CD14-positive monocyte (primary cell): Measurements from ENCODE around the gene PRR36. TPM values are rescaled to one million over a fixed set of nuclear protein-coding genes. Genes with fewer than 3 reads are reported as not detected.

Source experiments
- DNase-seq, 3 donors: peaks; one replicate each; pipeline ENCODE4 v3.0.0-alpha.2; 2011 to 2022
- H2AFZ ChIP-seq: 2 replicates; pipeline ENCODE4 v1.6.0; 2012; ENCODE audit warnings: mild to moderate bottlenecking, low read depth, low read length, inconsistent platforms; ENCODE audit not compliant: insufficient read depth, poor library complexity, severe bottlenecking
- H3K27ac ChIP-seq, 2 donors: 1 replicate in 1 of 2; 2 replicates in 1 of 2; pipeline ENCODE4 v1.5.1; 2012 to 2013; ENCODE audit warnings: low read length in 2 of 2, control low read depth in 1 of 2, inconsistent platforms in 1 of 2, low read depth in 1 of 2, mild to moderate bottlenecking in 1 of 2
- H3K27me3 ChIP-seq, 2 donors: one replicate each; pipeline versions ENCODE4 v1.6.0 to v1.6.1; 2011 to 2013; ENCODE audit warnings: low read length in 2 of 2; ENCODE audit not compliant: control insufficient read depth in 2 of 2, insufficient read depth in 2 of 2
- H3K36me3 ChIP-seq, 2 donors: replicated peaks in 1 of 2; 1 replicate in 1 of 2; 2 replicates in 1 of 2; pipeline versions ENCODE4 v1.5.1 to v1.6.1; 2012 to 2013; ENCODE audit warnings: low read length in 2 of 2, control low read depth in 1 of 2, inconsistent platforms in 1 of 2, mild to moderate bottlenecking in 1 of 2; ENCODE audit not compliant: insufficient read depth in 2 of 2, control insufficient read depth in 1 of 2
- H3K4me1 ChIP-seq, 2 donors: 1 replicate in 1 of 2; 2 replicates in 1 of 2; pipeline versions ENCODE4 v1.5.1 to v1.6.1; 2012 to 2013; ENCODE audit warnings: low read length in 2 of 2, control low read depth in 1 of 2, inconsistent platforms in 1 of 2, mild to moderate bottlenecking in 1 of 2, moderate library complexity in 1 of 2; ENCODE audit not compliant: insufficient read depth in 2 of 2, control insufficient read depth in 1 of 2
- H3K4me2 ChIP-seq: replicated peaks from 2 replicates; pipeline ENCODE3; 2012; ENCODE audit warnings: low read length, moderate library complexity, mild to moderate bottlenecking; ENCODE audit not compliant: poor library complexity, severe bottlenecking; ENCODE audit errors: extremely low read depth
- H3K4me3 ChIP-seq, 3 experiments: fragments of 200-600 bp in 1 of 3; sonication (generic) in 1 of 3; replicated peaks in 1 of 3; 1 replicate in 2 of 3; 2 replicates in 1 of 3; pipeline ENCODE4 v1.5.1; 2011 to 2013; ENCODE audit warnings: low read length in 3 of 3, mild to moderate bottlenecking in 3 of 3, control low read depth in 2 of 3, low read depth in 2 of 3, inconsistent platforms in 1 of 3, moderate library complexity in 1 of 3
- H3K79me2 ChIP-seq: 2 replicates; pipeline ENCODE4 v1.6.0; 2012; ENCODE audit warnings: mild to moderate bottlenecking, control low read depth, inconsistent platforms, low read length, moderate library complexity; ENCODE audit not compliant: insufficient read depth
- H3K9ac ChIP-seq: 2 replicates; pipeline ENCODE4 v1.6.0; 2017; ENCODE audit warnings: low read length, mild to moderate bottlenecking; ENCODE audit not compliant: insufficient read depth, poor library complexity, severe bottlenecking
- H3K9me3 ChIP-seq, 2 donors: replicated peaks in 1 of 2; 1 replicate in 1 of 2; 2 replicates in 1 of 2; pipeline versions ENCODE4 v1.5.1 to v1.6.1; 2012 to 2013; ENCODE audit warnings: low read length in 2 of 2, control low read depth in 1 of 2; ENCODE audit not compliant: control insufficient read depth in 1 of 2, insufficient read depth in 1 of 2
- H4K20me1 ChIP-seq: 2 replicates; pipeline ENCODE4 v1.6.0; 2012; ENCODE audit warnings: mild to moderate bottlenecking, low read length, control low read depth, moderate library complexity; ENCODE audit not compliant: insufficient read depth
- H3K27ac Mint-ChIP-seq, 7 donors: one replicate each; pipeline ENCODE4 v1.8.0; 2020; ENCODE audit warnings: mild to moderate bottlenecking in 7 of 7, mixed read lengths in 7 of 7, moderate library complexity in 6 of 7, inconsistent platforms in 2 of 7
- H3K27me3 Mint-ChIP-seq, 3 donors: one replicate each; pipeline ENCODE4 v1.8.0; 2021 to 2022; ENCODE audit warnings: low read depth in 3 of 3, mild to moderate bottlenecking in 3 of 3, mixed read lengths in 3 of 3, moderate library complexity in 3 of 3, inconsistent platforms in 1 of 3
- H3K36me3 Mint-ChIP-seq, 2 donors: one replicate each; pipeline ENCODE4 v1.8.0; 2020; ENCODE audit warnings: mixed read lengths in 2 of 2, inconsistent platforms in 1 of 2, mild to moderate bottlenecking in 1 of 2
- H3K4me1 Mint-ChIP-seq: one replicate; pipeline ENCODE4 v1.8.0; 2020; ENCODE audit warnings: mild to moderate bottlenecking, mixed read lengths
- H3K4me3 Mint-ChIP-seq, 2 donors: one replicate each; pipeline ENCODE4 v1.8.0; 2020; ENCODE audit warnings: mild to moderate bottlenecking in 2 of 2, mixed read lengths in 2 of 2, moderate library complexity in 1 of 2
- H3K9me3 Mint-ChIP-seq, 7 donors: one replicate each; pipeline ENCODE4 v1.8.0; 2020 to 2022; ENCODE audit warnings: mixed read lengths in 7 of 7, mild to moderate bottlenecking in 6 of 7, moderate library complexity in 6 of 7, inconsistent platforms in 2 of 7
- CTCF ChIP-seq: fragments of 200-600 bp; IDR thresholded peaks from one replicate; pipeline ENCODE4 v1.8.0; 2022; ENCODE audit warnings: antibody characterized with exemption, mild to moderate bottlenecking
- WGBS: methylation state at CpG from one replicate; pipeline ENCODE4 v1.1.5; 2013; ENCODE audit warnings: missing lambda C conversion rate; ENCODE audit not compliant: insufficient coverage; 5-methylcytosine and 5-hydroxymethylcytosine counted together
- intact Hi-C, 2 donors: fragments of 100-400 bp; cut with micrococcal nuclease; formaldehyde crosslinking; loops; one replicate each; pipeline versions ENCODE4 v1.15.0 to v1.15.1; 2023
- polyA plus RNA-seq, 3 donors: library from polyadenylated mRNA; depleted of rRNA in 1 of 3; unstranded in 2 of 3; stranded (reverse) in 1 of 3; fragments of 300-500 nt in 2 of 3; fragments of >200 nt in 1 of 3; fragmentation: Illumina TruSeq in 2 of 3; gene quantifications; 1 replicate in 2 of 3; 2 replicates in 1 of 3; pipeline ENCODE4 v1.2.3, GENCODE V29; 2012 to 2021

Gene PRR36
- polyA plus RNA-seq, 3 donors: not detected

GRCh38 chr19:7903244-7904073, 29.3 kb upstream of the PRR36 start, which contains the start of gene MAP2K7:
TSS of gene MAP2K7 (plus strand) at chr19:7903877. CDS start at chr19:7903945, 68 bp downstream.
- H3K4me3 ChIP-seq: peak within 1 kb of the TSS; percentile 61 to 88 (median 85)
- H3K4me3 Mint-ChIP-seq: peak within 1 kb of the TSS; percentile 81 to 87
- peak within 1 kb of the TSS; percentile 85 to 94 (median 88) for H3K27ac Mint-ChIP-seq
- H3K27me3 Mint-ChIP-seq: peaks cover 0 to 3% (median 3%) of the 10 kb centered on the region in 3 donors
- peak within 1 kb of the TSS; percentile 90 for H3K4me2 ChIP-seq
- H3K4me1 Mint-ChIP-seq: peaks cover 24% of the 10 kb centered on the region
- no peaks in the 10 kb centered on the region for H3K9me3 ChIP-seq
- H3K36me3 Mint-ChIP-seq: peaks cover 14 to 28% of the 10 kb centered on the region in 2 donors
- H3K9me3 Mint-ChIP-seq: peaks cover 0 to 3% (median 0%) of the 10 kb centered on the region in 7 donors
- peak within 1 kb of the TSS; percentile 74 for H3K9ac ChIP-seq
- TF ChIP-seq CTCF: peak; percentile 45
- peaks cover 19 to 26% of the 10 kb centered on the region in 2 donors for H3K4me1 ChIP-seq
- H3K79me2 ChIP-seq: peaks cover 39% of the 10 kb centered on the region
- intact Hi-C loops: loop anchor here (1.0 to 10.0 kb wide), 3 partner anchors 15 to 269 kb away; partner anchors contain the start of genes PCP2 (in 1 of the 2), SNAPC2 (in 1 of the 2) and STXBP2 (in 1 of the 2)
- H3K27me3 ChIP-seq: no peaks in the 10 kb centered on the region
- H3K27ac ChIP-seq: peak within 1 kb of the TSS; percentile 61 to 78
- WGBS: under 1% methylated on average over 80 of the region's 89 CpGs
- peak; percentile 99 to 100 (median 100) for DNase-seq
- peaks cover 43% of the 10 kb centered on the region for H4K20me1 ChIP-seq
- peaks cover 12 to 14% of the 10 kb centered on the region in 2 donors for H3K36me3 ChIP-seq
- H2AFZ ChIP-seq: peak within 1 kb of the TSS; percentile 83

- H3K27me3 ChIP-seq: no peaks in the 10 kb centered on the region
- intact Hi-C loops: loop anchor here (1.0 to 10.0 kb wide), 2 partner anchors 17 to 268 kb away; partner anchors contain the start of genes PCP2 (in 1 of the 2), SNAPC2 (in 1 of the 2) and STXBP2 (in 1 of the 2)
- peak overlapping the region; percentile 78 to 87 for H3K4me3 Mint-ChIP-seq
- H3K4me2 ChIP-seq: peak overlapping the region; percentile 67
- H3K36me3 Mint-ChIP-seq: peaks cover 14 to 28% of the 10 kb centered on the region in 2 donors
- peaks cover 38% of the 10 kb centered on the region for H3K79me2 ChIP-seq
- H3K9me3 ChIP-seq: no peaks in the 10 kb centered on the region
- H3K4me1 ChIP-seq: peaks cover 19 to 26% of the 10 kb centered on the region in 2 donors
- DNase-seq: no peak
- H3K9me3 Mint-ChIP-seq: peaks cover 0 to 3% (median 0%) of the 10 kb centered on the region in 7 donors
- H3K27ac ChIP-seq: peak overlapping the region; percentile 28 to 50
- TF ChIP-seq CTCF: no peak
- peaks cover 24% of the 10 kb centered on the region for H3K4me1 Mint-ChIP-seq
- H3K27ac Mint-ChIP-seq: peak overlapping the region in 6 of 7 donors; percentile 79 to 92 (median 82)
- WGBS: 30% methylated on average over 7 of the region's 20 CpGs
- H3K27me3 Mint-ChIP-seq: peaks cover 0 to 3% (median 3%) of the 10 kb centered on the region in 3 donors
- H3K9ac ChIP-seq: peak overlapping the region; percentile 23
- peaks cover 37% of the 10 kb centered on the region for H4K20me1 ChIP-seq
- peaks cover 12% of the 10 kb centered on the region in 2 donors for H3K36me3 ChIP-seq
- H3K4me3 ChIP-seq: peak overlapping the region; percentile 12 to 88 (median 54)
- H2AFZ ChIP-seq: peak overlapping the region; percentile 83
These were observed 28.6 kb upstream of the PRR36 start for GRCh38 chr19:7902796-7903243.
